HUDEP-2 (cell line): ENCODE data around the gene TLL2.

Source experiments
- DNase-seq, 76 experiments: peaks; one replicate each; lab custom pipeline; 2025; ENCODE audit not compliant: unreplicated experiment in 76 of 76; lab: John Stamatoyannopoulos, UW

Gene TLL2

DNA sequence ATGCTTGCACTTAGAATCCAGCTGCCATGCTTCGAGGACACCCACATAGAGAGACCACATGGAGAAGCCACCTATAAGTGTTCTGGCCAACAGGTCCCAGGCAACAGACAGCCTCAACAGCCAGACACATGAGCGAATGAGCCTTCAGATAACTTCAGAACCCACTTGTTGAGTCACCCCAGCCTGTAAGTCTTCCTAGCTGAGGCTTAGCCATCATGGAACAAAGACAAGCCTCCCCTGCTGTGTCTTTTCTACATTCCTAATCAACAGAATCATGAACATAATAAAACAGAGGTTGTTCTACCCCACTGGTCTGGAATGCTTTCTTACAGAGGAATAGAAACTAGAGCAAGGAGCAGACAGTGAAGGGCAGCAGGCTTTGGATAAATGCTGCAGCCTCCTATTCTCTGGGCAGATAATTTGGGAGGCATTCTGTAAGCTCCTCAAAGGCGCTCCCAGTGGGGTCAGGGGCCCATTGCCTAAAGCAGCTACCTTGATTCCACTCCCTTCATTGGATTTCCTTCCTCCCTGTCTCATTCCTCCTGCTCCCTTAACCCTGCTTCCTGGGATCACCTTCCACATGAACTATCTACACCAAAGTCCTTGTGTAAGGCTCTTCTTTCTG is 4.6 kb downstream of the TLL2 start:
- no peak for DNase-seq

DNA sequence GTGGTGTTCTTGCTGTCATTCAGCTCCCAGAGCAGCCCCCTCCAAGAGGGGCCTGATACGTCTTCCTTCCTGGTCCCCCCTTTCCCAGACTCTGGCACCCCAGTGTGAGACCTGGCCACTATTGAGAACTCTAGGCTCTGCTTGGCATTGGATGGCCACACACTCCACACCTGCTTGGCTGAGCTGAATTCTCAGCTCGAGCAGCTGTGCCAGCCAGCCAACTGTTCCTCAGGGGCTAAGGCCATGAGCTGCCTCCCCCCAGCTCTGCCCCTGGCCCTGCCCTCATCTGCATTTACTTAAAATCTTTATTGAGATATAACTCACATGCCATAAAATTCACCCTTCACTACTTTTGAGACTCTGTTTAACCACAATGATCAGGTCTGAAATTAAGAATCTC is 6.7 kb downstream of the TLL2 start:
- no peak for DNase-seq

DNA sequence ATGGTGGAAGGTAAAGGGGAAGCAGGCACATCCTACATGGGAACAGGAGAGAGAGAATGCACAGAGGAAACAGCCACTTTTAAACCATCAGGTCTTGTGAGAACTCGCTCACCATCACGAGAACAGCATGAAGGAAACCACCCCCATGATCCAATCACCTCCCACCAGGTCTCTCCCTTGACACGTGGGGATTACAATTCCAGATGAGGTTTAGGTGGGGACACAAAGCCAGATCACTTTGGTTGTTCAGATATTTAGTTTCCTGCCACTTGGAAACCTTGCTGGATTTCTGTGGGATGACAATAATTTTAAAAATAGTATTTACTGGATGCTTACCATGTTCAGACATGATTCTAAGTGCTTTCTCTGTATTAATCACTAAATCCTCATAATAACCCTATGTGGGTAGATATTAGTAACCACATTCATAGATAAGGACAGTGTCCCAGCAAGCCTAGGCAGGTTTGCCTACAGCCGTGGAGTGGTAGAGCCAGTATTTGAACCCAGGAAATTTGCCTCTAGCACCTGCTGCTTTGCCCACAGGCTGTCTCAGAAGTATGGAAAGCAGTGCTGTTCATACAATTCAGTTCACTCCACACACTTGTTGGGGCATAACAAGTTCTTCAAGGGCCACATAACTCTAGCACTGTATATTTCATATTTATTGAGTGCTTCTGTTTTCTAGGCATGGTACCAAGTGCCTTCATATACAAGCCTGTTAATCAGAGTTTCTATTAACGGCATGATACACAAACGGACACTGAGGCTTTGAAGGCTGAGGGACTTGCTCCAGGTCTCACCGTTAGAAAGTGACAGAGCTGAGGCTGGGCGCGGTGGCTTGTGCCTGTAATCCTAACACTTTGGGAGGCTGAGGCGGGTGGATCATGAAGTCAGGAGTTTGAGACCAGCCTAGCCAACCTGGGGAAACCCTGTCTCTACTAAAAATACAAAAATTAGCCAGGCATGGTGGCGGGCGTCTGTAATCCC is 8.3 kb downstream of the TLL2 start:
- no peak for DNase-seq

DNA sequence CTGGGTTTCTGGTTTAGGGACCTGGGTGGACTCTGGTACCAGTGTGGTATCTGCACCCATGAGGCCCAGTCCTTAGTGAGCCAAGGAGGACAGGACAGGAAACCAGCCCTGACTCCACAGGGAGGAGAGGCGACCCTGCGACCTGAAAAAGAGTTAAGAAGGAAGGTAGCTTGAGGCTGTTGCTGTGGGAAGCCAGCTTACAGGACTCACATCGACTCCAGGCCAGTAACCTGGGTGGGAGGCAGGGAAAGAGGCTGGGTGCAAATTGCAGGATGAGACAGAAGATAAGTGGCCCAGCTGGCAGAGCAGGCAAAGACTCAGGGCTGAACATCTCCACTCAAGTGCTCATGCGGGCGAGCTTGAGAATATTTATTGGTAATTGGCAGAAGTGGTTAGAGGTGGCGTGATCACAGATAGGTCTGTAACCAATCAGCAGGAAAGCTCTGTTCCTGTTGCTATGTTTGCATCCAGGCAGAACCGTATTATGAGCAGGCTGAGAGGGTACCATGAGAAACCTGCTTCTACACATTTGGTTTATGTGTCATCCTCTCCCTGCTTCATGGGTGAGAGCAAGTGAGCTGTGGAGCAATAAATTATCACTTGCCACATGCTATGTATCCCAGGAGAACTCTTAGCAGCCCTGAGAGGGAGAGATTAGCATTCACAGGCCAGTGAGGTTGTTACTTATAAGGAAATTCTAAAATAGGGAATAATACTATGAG is 11.0 kb downstream of the TLL2 start:
- DNase-seq = no peak

DNA sequence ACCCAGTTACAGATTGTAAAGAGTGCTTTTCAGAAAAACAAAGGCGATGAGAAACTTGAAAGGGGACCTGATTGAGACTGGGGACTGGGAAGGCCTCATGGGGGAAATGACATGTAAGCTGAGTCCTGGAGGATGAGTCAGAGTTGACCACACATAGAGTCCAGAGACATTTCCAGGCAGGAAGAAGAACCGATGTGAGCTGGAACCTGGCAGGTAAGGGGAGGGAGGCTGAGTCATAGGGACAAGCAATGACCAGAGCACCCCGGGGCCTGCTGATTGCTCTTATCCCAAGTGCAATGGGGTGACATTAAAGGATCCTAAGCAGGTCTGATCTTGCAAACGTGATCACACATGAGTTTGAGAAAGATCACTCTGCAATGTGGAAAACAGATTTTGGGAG is 11.7 kb downstream of the TLL2 start:
- no peak for DNase-seq

DNA sequence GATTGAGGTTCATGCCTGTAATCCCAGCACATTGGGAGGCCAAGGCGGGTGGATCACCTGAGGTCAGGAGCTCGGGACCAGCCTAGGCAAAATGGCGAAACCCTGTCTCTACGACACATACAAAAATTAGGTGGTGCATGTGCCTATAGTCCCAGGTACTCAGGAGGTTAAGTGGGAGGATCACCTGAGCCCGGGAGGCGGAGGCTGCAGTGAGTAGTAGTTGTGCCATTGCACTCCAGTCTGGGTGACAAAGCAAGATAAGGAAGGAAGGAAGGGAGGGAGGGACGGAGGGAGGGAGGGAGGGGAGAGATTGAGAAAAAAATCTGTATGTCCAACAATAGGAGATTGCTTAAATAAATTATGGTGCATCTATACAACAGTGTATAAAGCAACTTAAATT is 13.2 kb downstream of the TLL2 start:
- no peak for DNase-seq

DNA sequence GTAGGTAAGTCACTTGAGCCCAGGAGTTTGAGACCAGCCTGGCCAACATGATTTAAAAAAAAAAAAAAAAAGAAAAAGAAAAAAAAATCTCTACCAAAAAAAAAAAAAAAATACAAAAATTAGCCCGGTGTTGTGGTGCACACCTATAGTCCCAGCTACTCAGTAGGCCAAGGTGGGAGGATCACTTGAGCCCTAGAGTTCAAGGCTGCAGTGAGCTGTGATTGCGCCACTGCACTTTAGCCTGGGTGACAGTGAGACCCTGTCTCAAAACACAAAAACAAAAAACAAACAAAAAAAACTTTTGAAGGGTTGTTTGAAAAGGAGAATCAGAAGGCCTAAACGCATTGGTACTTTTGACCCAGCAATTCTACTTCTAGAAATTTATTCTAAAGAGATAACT is 13.7 kb downstream of the TLL2 start:
- no peak for DNase-seq

DNA sequence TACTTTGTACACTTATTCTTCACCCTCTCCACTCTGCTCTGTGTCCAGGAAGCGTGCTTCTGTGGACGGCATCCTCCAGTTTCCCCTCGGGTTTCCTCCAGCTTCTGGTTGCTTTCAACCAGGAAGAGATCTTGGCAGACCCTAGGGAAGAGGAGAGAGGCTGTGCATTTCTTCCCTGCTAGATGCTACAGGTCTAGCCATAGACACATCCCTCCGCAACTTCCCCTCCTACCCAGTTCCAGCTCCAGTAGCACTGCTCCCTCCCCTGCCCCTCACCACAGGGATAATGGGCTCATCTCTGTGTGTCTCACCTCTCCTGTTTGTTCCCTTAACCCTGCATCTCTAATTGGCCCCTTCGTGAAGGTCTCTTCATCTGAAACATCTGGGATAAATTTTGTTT is 16.3 kb downstream of the TLL2 start:
- no peak for DNase-seq

DNA sequence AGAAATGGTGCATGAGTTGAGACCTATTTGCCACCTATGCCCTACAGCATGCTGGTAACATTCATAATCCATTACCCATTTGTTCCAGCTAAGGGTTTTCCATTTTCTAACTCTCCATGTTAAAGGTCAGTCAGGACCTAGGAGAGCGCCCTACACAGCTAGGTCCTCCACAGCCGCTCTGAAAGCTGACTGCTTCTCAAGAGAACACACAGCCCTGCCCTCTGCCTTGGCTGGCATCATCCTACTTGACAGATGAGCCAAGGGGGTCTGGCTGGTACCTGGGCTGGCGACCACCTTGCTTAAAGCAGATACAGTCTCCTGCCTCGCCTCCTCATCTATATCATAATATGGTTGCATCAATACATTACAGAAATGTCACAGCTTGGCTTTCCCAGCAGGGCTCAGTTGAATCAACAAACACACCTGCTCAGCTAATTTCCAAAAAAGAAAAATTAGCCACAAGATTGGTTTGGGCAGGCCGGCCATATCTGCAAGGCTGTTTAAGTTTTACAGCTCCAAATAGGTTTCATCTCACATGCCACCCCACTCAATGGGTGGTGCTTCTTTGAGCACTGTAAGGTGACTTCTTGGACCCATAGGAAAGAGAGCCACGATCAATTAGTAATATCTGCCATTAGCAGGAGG is 17.3 kb downstream of the TLL2 start:
- peak in 7 of 76 experiments; percentile 7 to 16 (median 11) for DNase-seq

DNA sequence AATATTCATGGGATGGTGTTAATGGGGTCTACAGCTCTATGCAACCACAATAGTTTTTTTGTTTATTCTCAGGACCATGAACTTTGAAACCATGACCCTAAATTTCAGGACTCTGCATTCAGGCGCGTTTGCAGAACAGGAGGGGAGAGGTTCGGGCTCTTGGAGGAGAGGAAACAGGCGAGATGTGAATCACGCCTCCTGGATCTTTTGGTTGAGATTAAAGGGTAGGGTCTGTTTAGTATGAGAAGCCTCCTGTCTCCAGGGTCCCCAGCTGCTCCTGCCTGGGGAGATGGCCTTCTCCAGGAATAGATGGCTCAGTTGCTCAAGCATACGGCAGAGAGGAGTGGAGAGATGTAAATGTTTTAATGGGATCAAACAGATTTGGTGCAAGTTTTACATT is 18.2 kb downstream of the TLL2 start:
- no peak for DNase-seq

DNA sequence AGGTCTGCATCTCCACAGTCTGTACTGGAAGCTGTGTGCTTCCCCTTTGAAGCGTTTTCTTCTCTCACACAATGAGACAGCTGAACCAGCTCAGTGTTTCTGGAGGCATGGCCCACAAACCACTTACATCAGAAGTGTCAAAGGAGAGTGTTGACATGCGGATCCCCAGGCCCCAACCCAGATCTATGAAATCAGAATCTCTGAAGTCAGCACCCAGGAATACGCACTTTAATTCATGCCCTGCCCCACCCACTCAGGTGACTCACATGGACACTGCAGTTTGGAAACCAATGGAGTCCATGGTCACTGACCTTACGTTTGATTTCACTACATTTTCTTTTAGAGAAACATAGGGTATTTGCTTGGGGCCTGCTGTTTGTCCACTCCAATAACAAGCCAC is 19.0 kb downstream of the TLL2 start:
- DNase-seq = no peak

DNA sequence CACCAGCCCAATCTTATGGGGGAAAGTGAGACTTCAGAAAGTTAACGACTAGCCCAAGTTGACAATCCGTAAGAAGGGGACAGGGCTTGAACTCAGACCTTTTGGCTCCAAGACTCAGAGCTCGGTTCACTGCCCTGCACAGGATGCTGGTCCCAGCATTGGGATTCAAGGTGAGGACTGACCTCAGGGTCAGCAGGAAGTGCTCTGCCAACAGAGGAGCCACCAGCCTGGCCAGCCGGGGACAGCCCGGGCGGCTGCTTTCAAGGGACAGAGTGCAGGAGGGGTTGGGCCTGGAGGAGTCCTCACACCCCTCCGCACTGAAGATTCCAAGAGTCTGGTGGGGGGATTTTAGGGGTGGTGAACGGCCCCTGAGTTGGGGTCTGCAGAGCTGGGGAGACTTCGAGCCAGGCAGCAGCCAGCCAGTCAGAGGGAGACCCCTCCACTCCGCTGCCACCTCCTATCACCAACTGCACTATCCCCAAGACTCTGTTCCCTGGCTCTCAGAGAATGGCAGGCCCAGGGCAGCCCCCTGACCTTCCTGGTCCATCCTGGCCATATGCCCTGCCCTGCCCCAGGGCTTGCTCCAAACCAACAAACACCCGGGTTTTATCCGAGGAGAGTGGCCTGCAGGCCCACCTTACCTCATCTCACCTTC is 19.7 kb downstream of the TLL2 start:
- no peak for DNase-seq

DNA sequence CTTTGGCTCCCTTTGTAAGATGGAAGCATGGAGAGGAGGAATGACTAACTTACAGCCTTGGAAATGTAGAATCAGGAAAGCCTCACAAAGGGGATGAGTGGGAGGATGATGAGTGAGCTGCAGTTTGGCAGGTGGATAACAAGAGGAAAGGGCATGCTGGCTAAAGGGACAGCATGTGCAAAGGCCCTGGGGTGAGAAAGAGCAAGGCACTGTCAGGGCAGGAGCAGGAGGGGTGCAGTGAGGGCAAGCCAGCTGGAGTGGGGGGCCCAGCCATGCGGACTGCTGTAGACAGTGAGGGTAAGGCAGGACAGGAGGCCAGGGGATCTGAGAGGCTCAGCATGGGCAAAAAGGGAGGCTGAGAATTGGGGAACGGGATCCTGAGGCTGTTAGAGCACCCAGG is 20.5 kb downstream of the TLL2 start:
- DNase-seq = no peak

DNA sequence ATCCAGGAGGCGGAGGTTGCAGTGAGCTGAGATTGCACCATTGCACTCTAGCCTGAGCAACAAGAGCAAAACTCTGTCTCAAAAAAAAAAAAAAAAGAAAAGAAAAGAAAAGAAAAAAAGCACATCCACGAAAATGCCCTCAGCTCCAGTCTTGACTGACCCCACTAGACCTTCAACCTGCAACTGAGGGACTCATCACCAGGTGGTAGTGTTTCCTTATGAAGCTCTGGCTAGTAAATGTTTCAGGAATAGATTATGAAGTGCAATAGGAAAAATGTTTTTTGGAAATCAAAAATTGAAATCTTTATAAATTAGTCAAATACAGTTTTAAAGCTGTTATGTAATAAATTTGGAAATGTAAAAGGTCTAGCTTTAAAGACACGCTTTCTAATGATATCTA is 22.4 kb downstream of the TLL2 start:
- DNase-seq = peak in 1 of 76 experiments; percentile 5

DNA sequence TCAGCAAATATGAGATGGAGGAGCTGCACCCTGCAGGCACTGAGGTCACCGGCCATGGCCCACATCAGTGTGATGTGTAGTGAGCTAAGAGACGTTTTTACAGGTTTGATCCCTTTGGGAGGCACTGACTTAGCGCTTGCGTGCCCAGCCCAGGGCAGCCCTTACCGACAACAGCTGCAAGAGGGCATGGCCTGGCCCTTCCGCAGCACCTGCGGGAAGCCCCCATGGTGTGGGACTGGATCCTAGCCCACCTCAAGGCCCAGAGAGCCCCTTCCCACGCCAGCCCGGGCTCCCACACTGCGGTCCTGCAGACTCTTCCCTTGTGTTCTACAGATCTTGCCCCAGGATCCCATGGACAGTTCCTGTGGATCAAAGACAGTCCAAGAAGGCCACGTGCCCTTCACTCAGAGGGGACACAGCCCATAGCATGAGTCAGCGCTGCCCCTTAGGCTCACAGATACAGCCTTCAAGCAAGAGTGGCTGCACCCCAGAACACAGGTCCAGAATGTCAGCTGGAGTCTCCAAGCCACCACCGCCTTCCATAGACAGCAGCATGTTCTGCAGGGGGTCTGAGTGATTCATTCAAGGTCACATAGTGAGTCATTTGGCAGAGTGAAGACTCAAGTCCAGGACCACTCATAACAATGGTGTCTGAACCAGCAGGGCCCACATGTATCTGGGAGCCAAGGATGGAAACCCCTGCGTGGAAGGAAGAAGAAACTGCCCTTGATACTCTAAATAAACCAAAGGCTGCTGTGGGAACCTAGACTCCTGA is 25.4 kb downstream of the TLL2 start:
- DNase-seq = no peak

DNA sequence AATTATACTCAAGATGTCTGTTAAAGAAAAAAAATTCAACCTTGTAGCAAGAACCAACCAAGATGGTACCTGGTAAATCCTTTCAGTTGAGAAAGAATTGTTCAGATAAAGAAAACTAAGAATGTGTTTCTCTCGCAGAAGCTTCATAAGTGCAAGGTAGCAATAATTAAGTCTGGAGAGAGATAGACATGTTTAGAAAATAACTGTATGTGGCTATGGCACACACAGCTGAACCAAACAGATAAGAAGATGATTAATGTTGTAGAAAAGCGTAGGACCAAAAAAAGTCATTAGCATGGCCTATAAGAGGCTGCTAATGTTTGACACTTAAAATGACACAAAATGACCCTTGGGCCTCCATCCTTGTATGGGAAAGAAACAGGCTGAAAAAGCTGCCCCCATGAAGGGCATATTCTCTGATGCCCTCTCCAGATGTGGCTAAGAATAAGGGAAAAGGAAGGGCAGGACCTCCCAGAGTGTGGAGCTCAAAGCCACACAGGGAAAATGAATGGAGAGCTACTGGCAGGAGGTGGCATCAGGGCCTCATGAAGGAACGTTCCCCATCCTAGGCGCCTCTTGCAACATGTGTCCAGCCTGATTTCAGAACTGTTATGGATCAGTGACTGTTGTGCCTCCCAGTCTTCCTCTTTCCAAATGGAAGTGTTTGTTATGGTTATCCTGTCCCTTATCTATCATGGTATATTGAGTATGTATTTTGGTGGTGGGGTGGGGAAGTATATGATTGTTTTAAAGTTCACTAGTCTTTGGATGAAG is 30.7 kb downstream of the TLL2 start:
- DNase-seq = peak in 5 of 76 experiments; percentile 4 to 25 (median 16)

DNA sequence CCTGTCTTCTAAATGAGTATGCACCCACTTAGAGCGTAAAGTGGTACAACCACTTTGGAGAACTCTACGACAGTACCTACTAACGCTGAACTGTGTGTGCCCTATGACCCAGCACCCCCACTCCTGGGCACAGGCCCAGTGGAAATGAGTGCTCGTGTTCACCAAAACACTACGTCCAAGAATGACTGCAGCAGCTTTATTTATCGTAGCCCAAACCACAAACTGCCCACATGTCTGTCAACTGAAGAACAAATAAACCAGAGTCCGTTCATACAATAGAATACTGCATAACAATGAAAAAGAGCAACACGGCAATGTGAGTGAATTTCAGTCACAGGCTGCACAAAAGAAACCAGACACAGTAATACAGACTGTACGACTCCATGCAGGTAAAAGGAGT is 35.4 kb downstream of the TLL2 start:
- no peak for DNase-seq

DNA sequence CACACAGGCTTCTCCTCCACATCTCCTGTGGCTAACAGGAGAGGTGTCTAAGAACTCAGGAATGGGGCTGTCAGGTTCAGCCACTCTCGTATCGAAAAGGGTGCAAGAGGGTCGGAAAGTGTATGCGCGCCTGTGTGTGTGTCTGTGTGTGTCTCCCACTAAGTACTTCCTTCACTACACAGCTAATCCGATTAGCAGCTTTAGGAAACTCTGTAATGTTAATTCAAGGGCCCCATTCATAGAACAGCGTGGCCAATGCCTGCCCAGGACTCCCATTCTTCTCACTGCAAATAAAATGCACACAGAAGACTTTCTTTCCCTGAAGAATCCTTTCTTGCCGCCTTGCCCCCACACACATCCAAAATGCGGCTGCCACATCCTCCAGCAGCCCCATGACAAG is 39.9 kb downstream of the TLL2 start:
- no peak for DNase-seq
